NCI-H2081 (cell line): ENCODE measurements around the gene ATP8B3.
"Not testable (repeated sequence)": the region's sequence is repeated elsewhere in the genome, so short reads cannot be mapped to it uniquely, and the experiment has no call there.

Experiments used
- DNase-seq, 2 experiments: peaks; one replicate each; lab custom pipeline; 2025; lab: John Stamatoyannopoulos, UW

ATP8B3 gene

DNA sequence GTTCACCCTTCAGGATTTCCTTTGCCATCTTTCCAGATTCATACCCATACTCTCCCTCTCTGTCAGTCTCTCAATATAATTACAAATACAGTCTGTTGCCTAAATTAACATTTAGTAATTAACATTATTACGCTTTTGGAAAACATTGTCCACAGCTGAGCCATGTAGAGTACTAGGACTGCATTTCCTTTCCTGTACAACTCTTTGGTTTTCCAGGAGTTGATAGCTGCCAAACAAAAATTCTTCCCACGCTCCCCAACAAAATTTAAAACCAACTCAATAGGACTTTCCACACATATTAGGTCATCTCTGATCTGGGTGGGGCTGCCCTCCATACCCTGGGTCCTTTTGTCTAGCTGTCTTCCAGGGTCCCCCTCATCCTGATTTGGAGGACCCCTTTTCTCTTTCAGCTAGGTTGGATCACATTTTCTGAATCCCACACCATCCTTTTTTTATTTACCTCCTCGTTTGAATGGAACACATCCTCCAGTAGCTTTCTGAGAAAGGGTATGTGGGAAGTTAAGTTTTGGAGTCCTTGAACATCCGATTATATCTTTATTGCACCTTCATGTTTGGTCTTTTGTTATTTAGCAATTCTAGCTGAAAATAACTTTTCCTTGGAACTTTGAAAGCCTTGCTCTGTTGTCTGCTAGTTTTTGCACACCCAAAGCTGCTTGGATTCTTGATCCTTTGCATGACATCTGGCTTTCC is 41.1 kb downstream of the ATP8B3 start:
- no peak for DNase-seq

DNA sequence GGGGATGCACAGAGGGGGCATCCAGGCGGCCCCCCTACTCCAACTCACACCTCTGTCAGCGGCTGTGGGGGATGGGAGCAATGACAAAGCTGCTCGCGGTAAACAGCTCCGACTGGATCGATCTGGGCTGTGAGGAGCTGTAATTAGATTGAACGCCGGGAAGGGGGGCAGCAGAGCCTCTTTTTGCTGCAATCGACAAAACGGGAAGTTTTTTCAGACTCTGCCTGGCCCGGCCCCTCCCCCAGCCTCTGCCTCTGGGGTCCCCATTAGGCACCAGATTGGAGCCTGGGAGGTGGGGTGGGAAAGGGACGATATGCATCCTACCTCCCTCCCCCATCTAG is 42.5 kb downstream of the ATP8B3 start:
- DNase-seq: no peak

DNA sequence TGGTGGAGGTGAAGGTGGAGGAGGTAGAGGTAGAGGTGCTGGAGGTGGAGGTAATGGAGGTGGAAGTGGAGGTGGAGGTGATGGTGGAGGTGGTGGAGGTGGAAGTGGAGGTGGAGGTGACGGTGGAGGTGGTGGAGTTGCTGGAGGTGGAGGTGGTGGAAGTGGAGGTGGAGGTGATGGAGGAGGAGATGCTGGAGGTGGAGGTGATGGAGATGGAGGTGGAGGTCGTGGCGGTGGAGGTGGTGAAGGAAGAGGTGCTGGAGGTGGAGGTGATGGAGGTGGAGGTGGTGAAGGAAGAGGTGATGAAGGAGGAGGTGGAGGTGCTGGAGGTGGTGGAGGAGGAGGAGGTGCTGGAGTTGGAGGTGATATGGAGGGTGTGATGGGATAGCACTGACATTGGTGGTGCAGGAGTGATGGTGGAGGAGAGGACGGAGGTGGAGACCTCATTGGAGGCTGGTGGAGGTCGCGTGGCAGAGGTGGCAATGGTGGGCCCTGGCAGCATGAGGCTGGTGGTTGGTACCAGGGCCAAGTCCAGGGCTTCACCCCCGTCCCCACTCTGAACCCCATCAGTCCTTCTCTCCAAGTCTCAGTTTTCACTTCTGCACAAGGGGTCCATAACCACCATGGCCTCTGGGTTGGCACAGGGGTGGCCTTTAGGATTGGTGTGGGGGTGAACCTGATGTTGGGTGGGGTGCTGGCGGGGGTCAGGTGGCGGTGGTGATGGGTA is 43.0 kb downstream of the ATP8B3 start:
- DNase-seq: no peak

DNA sequence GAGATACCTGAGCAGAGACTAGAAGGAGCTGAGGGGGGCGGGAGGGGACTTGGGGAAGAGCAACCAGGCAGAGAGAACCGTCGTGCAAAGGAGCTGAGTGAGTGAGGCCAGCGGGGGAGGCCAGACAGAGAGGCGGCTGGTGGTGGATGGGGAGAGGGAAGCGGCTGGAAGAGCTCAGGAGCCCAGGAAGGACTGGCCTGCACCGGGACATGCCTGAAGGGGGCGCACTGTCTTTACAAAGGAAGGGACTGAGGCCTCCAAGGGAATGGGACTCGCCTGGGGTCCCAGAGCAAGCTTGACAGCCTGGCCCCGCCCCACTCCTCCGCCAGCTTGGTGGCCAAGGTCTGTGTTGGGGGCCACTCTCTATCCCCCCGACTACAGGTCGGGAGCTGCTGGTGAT is 43.8 kb downstream of the ATP8B3 start:
- DNase-seq: no peak

DNA sequence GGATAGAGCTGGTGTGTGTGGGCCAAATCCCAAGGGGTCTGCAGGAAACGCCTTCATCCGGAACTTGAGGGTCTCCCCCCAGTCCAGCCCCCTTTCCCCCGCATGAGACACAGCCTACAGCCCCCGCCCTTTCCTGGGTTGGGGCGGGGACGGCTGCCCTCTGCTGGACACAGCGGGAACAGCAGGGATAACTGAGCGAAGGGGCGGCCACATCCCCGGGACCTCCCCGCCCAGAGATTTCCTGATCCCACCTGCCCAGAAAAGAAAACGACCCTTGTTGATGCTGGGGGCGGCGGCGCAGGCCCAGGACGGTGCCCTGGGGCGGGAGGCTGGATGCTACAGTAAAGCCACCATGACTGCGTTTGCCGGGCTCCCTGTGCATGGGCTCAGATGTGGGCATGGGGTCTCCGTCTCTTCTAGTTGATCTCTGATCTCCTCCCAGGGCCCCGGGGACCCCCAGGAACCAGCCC is 44.6 kb downstream of the ATP8B3 start:
- DNase-seq: no peak

DNA sequence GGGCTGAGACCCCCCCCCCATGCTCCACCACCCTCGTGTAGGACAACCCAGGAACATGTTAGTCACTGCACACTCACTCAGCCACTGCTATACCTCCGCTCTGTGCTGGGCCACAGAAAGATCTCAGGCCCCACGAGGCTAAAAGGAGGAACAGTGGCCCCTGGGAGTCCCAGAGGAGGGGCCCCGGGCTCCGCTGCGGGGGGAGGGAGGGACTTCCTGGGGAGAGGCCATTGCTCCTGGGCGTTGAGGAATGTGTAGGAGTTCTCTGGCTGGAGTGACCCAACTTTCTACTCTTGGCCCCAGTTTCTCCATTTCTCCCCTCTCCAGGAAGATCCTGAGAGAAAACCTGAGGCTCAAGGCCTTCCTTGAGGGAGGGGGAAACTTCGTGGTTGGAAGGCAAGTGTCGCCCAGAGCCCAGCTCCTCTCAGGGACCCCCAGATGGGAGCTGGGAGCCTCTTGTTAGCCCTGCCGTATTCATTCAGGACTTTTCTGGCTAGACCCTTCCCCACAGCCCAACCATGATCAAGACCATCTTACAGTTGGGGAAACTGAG is 45.2 kb downstream of the ATP8B3 start:
- no peak for DNase-seq

DNA sequence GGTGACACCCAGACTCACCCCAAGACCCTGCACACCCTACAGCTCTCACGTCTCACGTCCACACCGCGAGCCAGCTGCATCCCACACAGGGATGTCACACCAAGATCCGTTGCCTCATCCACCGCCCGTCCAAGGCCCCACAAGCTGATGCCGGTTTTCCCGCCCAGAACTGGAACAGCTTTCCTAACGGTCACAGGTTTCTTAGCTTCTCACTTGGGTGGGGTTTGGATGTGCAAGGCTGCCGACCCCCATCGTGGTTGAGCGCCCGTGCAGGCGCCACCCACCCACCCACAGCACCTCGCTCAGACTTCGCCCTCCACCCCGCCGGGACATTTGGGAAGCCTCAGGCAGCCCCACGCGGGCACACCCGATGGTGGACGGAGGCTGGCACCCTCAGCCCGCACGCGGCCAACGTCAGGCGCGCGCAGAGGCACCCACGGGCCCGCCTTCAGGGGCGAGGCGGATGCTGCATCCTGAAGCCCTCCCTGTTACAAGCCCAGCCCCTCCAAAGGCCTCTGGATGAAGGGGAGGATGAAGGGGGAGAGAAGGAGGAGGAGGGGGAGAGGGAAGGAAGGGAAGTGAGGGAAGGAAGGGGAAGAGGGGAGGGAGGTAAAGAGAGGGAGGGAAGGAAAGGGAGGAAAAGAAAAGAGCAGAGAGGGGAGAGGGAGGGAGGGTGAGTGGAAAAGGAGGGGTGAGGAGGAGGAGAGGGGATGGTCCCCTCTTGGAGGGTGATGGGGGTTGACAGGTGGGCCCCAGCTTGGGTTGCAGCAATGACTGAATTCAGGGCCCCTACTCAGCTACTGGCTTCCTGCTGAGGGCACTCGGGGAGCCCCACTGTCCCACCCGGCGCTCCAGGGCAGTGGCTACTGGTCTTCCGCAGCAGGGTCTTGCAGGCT is 45.9 kb downstream of the ATP8B3 start:
- DNase-seq: no peak

DNA sequence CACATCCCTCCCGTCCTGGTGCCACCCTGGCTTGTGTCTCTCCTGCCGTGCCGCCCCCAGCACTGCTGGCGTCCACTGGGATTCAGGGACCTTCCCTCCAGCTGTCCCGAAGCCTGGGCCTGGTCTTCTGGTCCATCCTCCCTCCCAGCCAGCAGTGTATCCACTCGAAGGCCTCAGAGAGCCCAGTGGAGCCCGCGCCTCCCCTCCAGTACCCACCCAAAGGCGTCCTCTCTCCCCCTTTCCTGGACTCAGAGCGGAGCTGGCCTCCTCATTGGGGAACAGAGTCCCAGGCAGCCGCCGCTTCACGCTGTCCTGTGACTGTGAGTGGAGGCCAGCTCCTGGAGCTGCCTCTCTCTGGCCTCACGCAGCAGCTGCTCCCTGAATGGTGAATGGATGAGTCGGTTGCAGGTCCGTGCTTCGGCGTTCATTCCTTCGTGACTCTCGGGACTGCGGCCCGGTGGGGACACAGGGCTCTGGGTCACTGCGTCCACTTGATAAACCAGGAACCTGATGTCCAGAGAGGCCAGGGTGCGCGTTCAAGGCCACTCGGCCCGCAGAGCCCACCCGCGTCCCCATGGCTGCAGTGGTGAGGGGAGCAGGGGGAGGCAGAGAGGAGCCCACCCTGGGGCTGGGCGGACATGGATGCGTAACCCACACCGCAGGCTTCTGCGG is 46.7 kb downstream of the ATP8B3 start:
- DNase-seq: no peak

DNA sequence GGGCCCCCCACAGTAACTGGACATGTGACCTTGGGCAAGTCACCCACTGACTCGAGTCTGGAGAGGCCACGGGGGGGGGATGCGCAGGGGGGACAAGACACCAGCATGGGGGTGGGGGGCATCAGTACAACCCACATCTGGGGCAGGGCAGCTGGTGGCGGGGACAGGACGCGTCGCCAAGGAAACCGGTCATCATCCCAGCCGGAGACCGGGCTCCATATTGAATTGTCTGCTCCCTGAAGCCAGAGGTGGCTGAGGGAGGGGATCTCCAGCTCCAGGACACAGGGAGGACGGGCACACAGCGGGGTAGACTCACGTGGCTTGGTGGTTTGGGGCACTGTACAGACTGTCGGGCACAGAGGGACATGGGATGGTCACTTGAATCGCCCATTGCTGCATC is 47.3 kb downstream of the ATP8B3 start:
- no peak for DNase-seq

DNA sequence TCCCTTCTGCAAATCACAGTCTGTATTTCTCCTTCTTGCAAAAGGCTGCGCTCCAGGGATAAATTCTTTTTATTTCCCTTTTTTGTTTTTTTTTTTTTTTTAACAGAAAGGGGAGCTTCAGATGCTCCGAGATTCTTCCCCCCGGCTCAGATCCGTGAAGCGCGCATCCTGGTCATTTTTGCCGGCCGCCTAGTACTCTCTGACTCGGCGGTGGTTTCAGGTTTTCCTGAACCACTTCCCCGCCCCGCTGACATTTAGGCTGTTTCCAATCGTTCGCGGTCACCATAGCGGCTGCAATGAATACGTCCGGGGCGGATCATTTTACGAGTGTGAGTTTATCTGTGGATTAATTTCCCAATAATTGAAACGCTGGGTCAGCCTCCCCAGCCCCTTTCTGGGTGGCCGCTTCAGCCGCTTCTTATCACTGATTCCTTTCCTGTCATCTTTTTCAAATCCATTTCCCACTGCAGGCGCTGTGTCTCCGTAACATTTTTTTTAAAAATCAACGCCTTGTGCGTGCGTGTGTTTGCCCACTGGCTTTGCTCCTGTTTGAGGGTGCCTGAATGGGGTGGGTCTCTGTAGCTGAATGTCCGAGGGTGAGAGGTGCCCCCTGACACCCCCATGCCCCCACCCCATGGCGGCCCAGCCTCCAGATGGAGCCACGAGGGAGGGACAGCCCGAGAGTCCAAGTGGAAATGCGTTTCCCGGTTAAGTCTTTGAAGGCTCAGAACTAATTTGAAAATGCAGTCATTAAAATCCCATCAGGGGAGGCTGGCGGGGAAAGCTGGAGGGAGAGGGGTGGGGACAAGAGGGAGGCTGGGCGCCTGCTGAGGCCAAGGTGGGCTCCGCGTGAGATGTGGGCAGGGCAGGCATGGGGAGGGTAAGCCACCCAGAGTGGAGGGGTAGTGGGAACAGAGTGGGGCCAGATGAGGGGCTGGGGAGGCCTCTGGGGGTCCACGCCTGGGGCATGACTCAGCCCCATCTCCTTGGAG is 48.1 kb downstream of the ATP8B3 start:
- DNase-seq: no peak

DNA sequence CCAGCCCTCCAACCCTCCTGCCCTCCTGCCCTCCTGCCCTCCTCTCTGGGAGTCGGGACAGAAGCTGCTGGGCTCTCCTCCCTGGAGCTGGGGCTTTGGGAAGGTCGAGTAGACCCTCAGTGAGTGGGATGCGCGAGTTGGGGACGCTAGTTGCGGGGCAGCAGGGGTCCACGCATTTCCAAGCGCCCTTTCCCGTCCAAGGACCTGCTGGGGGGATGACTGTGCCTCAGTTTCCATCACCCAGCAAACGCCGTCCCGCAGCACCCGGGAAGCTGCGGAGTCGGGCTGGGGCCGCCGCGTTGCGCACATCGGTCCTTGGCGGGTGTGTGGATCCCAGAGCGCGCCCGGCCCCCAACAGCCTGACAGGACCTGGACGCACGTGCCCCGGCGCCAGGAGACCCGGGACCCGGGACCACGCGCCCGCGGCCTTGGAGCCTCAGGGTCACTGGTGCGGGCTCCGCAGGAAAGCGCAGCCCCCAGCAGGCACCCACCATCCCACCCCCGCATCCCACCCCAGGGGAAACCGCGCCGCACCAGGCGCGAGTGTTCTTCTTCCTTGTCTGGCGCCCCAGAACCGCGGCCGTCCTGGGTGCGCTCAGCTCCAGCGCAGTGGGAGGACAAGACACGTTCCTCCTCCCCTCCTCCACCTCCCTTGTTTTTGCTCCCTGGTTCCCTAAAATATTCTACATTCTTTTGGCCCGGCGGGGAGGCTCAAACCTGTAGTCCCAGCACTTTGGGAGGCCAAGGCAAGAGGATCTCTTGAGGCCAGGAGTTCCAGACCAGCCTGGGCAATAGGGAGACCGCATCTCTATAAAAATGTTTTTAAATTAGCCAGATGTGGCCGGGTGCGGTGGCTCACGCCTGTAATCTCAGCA is 49.6 kb downstream of the ATP8B3 start:
- DNase-seq: no peak

DNA sequence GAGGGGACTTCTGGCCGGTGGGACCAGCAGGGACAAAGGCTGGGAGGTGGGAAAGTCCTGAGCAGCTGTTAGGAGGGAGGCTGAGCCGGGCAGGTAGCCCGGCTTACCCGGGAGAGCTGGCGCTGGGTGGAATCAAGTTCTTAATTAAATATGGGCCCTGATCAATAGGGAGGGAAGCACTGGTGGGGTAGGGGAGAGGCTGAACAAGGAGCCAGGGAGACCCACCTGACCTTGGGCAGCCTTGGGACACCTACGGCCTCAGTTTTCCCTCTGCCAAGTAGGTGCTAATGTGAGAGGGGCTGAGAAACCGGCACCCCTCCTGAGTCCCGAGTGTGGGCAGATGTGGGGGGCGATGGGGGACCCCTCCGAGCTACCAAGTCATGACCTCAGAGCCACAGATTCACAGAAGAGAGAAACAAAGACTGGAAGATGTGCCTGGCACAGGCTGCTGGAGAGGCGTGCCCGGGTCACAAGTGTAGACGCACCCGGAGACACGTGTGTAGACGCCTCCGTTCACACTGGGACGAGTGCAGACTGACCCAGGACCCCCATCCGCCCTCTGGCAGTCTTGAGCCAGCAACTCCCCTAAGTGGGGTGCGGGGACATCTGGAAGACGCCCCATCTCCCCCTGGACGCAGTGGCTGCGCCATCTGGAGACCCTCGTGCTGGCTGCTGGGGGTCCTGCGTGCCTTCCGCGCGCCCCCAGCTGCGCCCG is 50.4 kb downstream of the ATP8B3 start:
- DNase-seq: no peak

DNA sequence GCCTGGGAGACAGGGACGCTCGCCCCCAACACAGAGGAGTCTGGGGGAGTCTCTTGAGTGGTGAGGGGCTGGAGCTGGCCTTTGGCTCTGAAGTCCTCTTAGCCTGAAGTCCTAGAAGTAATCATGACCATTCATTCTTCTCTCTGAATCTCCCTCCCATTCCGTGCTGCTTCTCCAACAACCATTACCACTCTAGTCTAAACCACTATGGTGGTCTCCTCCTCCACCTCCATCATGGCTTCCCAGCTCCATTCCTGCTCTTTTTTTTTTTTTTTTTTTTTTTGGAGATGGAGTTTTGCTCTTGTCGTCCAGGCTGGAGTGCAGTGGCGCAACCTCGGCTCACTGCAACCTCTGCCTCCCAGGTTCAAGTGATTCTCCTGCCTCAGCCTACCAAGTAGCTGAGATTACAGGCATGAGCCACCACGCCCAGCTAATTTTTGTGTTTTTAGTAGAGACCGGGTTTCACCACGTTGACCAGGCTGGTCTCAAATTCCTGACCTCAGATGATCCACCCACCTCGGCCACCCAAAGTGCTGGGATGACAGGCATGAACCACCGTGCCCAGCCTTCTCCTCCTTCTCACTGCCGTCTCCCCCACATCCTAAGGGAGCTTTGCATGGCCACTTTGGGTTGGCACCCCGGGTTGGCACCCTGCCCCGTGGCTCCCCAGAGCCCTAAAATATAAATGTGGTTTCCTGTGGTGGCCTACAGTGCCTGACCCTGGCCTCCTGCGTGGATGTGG is 51.1 kb downstream of the ATP8B3 start:
- DNase-seq: not testable (repeated sequence)

DNA sequence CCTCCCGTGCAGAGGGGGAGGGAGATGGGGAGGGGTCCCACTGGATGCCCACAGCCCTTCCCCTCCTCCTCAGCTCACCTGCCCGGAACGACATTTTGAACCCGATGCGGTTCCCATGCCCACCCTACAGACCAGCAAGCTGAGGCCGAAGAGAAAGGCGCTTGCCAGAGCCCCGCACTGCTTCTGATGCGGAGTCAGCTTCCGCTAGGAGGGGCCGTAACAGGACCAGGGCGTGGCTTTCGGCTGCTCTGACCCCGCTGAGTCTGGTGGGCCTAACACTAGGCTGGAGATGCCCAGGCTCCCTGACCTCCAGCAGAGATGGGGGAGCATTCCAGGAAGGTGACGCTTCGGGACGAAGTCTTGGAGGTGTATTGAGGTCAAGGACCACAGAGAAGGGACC is 52.1 kb downstream of the ATP8B3 start:
- no peak for DNase-seq

DNA sequence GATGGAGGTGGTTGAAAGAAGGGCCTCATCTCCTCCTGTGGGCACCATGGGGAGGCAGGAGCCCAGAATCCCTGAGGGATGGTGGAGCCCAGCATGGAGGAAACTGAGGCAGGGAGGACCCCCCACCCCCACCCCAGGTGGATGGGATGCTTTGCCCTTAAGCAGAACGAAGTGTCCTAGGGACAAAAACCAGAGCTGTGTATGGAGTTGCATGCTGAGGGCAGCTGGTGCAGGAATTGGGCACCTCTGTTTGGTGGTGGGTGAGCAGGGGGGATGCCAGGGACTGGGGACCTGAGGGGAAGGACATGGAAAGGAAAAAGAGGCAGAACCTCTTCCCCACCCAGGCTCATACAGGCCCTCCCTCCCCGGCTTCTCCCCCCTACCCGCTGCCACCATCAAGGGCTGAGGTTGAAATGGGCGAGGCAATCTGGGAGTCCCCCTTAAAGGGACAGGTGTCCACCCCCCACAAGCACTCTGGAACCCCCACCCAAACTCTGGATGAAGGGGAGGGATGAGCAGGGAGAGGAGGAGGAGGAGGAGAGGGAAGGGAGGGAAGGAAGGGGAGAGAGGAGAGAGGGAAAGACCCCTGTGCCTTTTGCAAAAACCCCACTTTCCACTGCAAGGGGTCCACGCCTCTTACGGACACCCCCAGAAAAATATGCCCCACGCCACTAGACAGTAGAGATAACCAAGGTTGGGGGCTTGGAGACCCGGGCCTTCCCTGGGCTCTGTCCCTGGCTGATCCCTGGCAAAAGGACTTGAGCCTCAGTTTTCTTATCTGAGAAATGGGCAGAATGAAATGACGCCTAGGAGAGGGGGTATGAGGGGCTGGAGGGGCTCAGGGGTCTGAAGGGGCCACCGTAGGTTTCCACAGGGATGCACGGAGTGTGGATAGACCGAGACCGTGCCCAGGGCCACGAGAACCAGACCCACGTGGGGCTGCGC is 52.8 kb downstream of the ATP8B3 start:
- DNase-seq: no peak

DNA sequence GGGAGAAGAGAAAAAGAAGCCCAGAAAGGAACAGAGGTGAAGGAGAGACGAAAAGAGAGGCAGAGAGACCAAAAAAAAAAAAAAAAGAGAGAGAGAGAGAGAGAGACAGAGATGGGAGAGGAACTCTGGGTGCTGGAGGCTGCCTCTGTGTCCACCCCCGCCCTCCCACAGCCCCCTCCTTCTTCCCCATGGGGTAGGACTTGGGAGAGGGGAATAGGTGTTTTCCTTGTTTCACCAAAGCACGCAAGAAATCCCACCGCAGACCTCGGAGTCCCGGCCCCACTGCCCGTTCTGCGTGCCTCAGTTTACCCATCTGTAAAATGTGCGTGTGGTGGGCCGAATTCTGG is 53.9 kb downstream of the ATP8B3 start:
- DNase-seq: no peak
